Body of pancreas (tissue), 4 donors: Measurements from ENCODE around the gene CDK5RAP3.

Source experiments
- POLR2A ChIP-seq, 3 donors: fragments of 450-650 bp; IDR thresholded peaks; one replicate each; pipeline ENCODE4 v1.6.1; 2016; ENCODE audit warnings: antibody characterized with exemption in 3 of 3, mild to moderate bottlenecking in 2 of 3
- TF ChIP-seq, protein P1 (sequence below), 7 experiments: fragments of 450-650 bp in 4 of 7; fragments of 200-600 bp in 3 of 7; sonication (generic) in 3 of 7; IDR thresholded peaks; one replicate each; pipeline ENCODE4 v1.5.1; 2016 to 2019; ENCODE audit warnings: antibody characterized with exemption in 7 of 7

DNA sequence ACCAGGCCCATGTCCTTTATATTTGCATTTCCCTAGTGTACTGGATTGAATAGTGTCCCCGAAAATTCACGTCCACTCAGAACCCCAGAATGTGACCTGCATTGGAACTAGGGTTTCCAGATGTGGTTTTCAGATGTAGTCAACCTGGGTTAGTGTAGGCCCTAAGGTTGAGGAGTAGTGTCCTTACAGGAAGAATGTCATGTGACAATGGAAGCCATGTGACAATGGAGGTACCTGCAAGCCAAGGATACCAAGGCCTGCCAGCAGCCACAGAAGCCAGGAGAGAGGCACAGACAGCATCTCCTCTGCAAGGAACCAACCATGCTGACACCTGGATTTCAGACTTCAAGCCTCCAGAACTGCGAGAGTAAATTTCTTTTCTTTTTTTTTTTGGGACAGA is 8.0 kb upstream of the CDK5RAP3 start:
- TF ChIP-seq, protein P1, sequence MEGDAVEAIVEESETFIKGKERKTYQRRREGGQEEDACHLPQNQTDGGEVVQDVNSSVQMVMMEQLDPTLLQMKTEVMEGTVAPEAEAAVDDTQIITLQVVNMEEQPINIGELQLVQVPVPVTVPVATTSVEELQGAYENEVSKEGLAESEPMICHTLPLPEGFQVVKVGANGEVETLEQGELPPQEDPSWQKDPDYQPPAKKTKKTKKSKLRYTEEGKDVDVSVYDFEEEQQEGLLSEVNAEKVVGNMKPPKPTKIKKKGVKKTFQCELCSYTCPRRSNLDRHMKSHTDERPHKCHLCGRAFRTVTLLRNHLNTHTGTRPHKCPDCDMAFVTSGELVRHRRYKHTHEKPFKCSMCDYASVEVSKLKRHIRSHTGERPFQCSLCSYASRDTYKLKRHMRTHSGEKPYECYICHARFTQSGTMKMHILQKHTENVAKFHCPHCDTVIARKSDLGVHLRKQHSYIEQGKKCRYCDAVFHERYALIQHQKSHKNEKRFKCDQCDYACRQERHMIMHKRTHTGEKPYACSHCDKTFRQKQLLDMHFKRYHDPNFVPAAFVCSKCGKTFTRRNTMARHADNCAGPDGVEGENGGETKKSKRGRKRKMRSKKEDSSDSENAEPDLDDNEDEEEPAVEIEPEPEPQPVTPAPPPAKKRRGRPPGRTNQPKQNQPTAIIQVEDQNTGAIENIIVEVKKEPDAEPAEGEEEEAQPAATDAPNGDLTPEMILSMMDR (IDR thresholded peaks at IDR 0.05): no peak
- TF ChIP-seq POLR2A (IDR thresholded peaks at IDR 0.05): no peak
